Activated B cell treated with CpG ODN at 0.5 μM for 24 hours (primary cell): ENCODE results near the gene FOSL1. TPM values are rescaled to one million over a fixed set of nuclear protein-coding genes. Genes with fewer than 3 reads are reported as not detected.

Source experiments
- ATAC-seq: fragments of 200-7000 bp; cut with Tn5 transposase; one replicate; pipeline ENCODE4 v1.10.0; 2021; ENCODE audit warnings: low read depth, mild to moderate bottlenecking, moderate library complexity
- CTCF ChIA-PET: fragments of 350-600 bp; sonication (Branson Sonifier 250); formaldehyde crosslinking; loops from one replicate; lab custom pipeline; 2021; ENCODE audit warnings: antibody characterized with exemption; lab: Charles Lee
- POLR2A ChIA-PET: fragments of 350-600 bp; sonication (Branson Sonifier 250); formaldehyde crosslinking; loops from one replicate; lab custom pipeline; 2021; ENCODE audit warnings: antibody characterized with exemption; lab: Charles Lee
- DNase-seq: peaks from one replicate; pipeline ENCODE4 v3.0.0; 2022
- H3K27ac Mint-ChIP-seq: one replicate; pipeline ENCODE4 v1.8.0; 2020; ENCODE audit warnings: mixed read lengths
- H3K27me3 Mint-ChIP-seq: one replicate; pipeline ENCODE4 v1.8.0; 2021; ENCODE audit warnings: mixed read lengths
- H3K36me3 Mint-ChIP-seq: one replicate; pipeline ENCODE4 v1.8.0; 2021; ENCODE audit warnings: low read depth, mixed read lengths
- H3K4me1 Mint-ChIP-seq: one replicate; pipeline ENCODE4 v1.8.0; 2021; ENCODE audit warnings: mixed read lengths
- H3K4me3 Mint-ChIP-seq: one replicate; pipeline ENCODE4 v1.8.0; 2020; ENCODE audit warnings: mild to moderate bottlenecking, mixed read lengths
- H3K9me3 Mint-ChIP-seq: one replicate; pipeline ENCODE4 v1.8.0; 2020; ENCODE audit warnings: mixed read lengths
- CTCF ChIP-seq: fragments of 200-600 bp; IDR thresholded peaks from one replicate; pipeline ENCODE4 v1.8.0; 2022; ENCODE audit warnings: antibody characterized with exemption, mild to moderate bottlenecking
- intact Hi-C: fragments of 100-400 bp; cut with micrococcal nuclease; formaldehyde crosslinking; loops from one replicate; pipeline ENCODE4 v1.15.1; 2024
- total RNA-seq: library from RNA; stranded (reverse); gene quantifications from 2 replicates; pipeline ENCODE4 v1.2.3, GENCODE V29; 2022

FOSL1 gene
- total RNA-seq, 1 donor from 2014 or later, result 1.4 TPM

GRCh38 chr11:65865550-65866172 lies 34.5 kb downstream of the FOSL1 start:
- ATAC-seq (no peak), DNase-seq (no peak)
- Mint-ChIP-seq H3K27me3 (no peaks in the 10 kb centered on the region), H3K9me3 (no peaks in the 10 kb centered on the region), H3K27ac (no peak overlapping the region), H3K36me3 (peaks cover 48% of the 10 kb centered on the region), H3K4me1 (peaks cover 16% of the 10 kb centered on the region), H3K4me3 (no peak overlapping the region)
- TF ChIP-seq CTCF, result no peak
- ChIA-PET CTCF (no interaction called here), POLR2A (interaction anchor here (0.6 kb wide), 1 partner anchor 443 kb away, joined by 5 read pairs; the partner anchor contains the start of gene NEAT1)
- intact Hi-C loops, result no loop called here

GRCh38 chr11:65864706-65865471 lies 35.3 kb downstream of the FOSL1 start:
- Mint-ChIP-seq H3K36me3 (peaks cover 53% of the 10 kb centered on the region), H3K9me3 (no peaks in the 10 kb centered on the region), H3K27me3 (no peaks in the 10 kb centered on the region), H3K4me3 (no peak overlapping the region), H3K27ac (no peak overlapping the region), H3K4me1 (peaks cover 17% of the 10 kb centered on the region)
- ATAC-seq (no peak), DNase-seq (no peak)
- intact Hi-C loops, result no loop called here
- POLR2A ChIA-PET, result no interaction called here
- CTCF ChIA-PET, result no interaction called here
- no peak for TF ChIP-seq CTCF

GRCh38 chr11:65863889-65864705 lies 36.1 kb downstream of the FOSL1 start:
- H3K27ac Mint-ChIP-seq, result no peak overlapping the region
- ChIA-PET CTCF (no interaction called here), POLR2A (no interaction called here)
- H3K36me3 Mint-ChIP-seq, result peaks cover 54% of the 10 kb centered on the region
- H3K9me3 Mint-ChIP-seq, result no peaks in the 10 kb centered on the region
- H3K27me3 Mint-ChIP-seq, result no peaks in the 10 kb centered on the region
- DNase-seq, result no peak
- H3K4me1 Mint-ChIP-seq, result peaks cover 22% of the 10 kb centered on the region
- intact Hi-C loops, result no loop called here
- H3K4me3 Mint-ChIP-seq, result no peak overlapping the region
- no peak for ATAC-seq
- no peak for TF ChIP-seq CTCF

- Mint-ChIP-seq H3K27ac (no peak overlapping the region), H3K36me3 (peaks cover 56% of the 10 kb centered on the region), H3K27me3 (no peaks in the 10 kb centered on the region), H3K4me1 (peaks cover 30% of the 10 kb centered on the region), H3K4me3 (no peak overlapping the region), H3K9me3 (no peaks in the 10 kb centered on the region)
- ATAC-seq, result no peak
- no peak for TF ChIP-seq CTCF
- CTCF ChIA-PET, result interaction anchor here (1.0 kb wide), 1 partner anchor 8 kb away, joined by 3 read pairs; no protein-coding TSS in a partner anchor
- no peak for DNase-seq
- intact Hi-C loops, result no loop called here
- POLR2A ChIA-PET, result interaction anchor here (7.1 kb wide), 1 partner anchor 26 kb away, joined by 340 read pairs; the partner anchor contains the start of genes CCDC85B and FIBP
Measured at GRCh38 chr11:65862941-65863888, 37.0 kb downstream of the FOSL1 start.
